GM23248 (cell line): ENCODE results near the gene TCF23. TPM values are rescaled to one million over a fixed set of nuclear protein-coding genes. Genes with fewer than 3 reads are reported as not detected.

Source experiments
- DNase-seq: peaks from one replicate; pipeline ENCODE4 v3.0.0-alpha.2; 2015
- H2AFZ ChIP-seq: fragments of 200-600 bp; sonication (generic); 2 replicates; pipeline ENCODE4 v1.6.1; 2016; ENCODE audit warnings: antibody characterized with exemption
- H3F3A ChIP-seq: fragments of 200-600 bp; sonication (generic); 2 replicates; pipeline ENCODE4 v1.6.1; 2016; ENCODE audit warnings: mild to moderate bottlenecking, antibody characterized with exemption, mixed run types; ENCODE audit not compliant: insufficient read depth
- H3K27ac ChIP-seq: fragments of 200-600 bp; sonication (generic); 2 replicates; pipeline ENCODE4 v1.5.1; 2016; ENCODE audit warnings: mild to moderate bottlenecking
- H3K27me3 ChIP-seq: fragments of 200-600 bp; sonication (generic); replicated peaks from 2 replicates; pipeline ENCODE4 v1.6.1; 2016; ENCODE audit warnings: mild to moderate bottlenecking; ENCODE audit not compliant: insufficient read depth
- H3K36me3 ChIP-seq: fragments of 200-600 bp; sonication (generic); 2 replicates; pipeline ENCODE4 v1.6.1; 2016; ENCODE audit warnings: low read depth, mild to moderate bottlenecking
- H3K4me1 ChIP-seq: fragments of 200-600 bp; sonication (generic); 2 replicates; pipeline ENCODE4 v1.6.1; 2016; ENCODE audit warnings: mild to moderate bottlenecking; ENCODE audit not compliant: insufficient read depth
- H3K4me2 ChIP-seq: fragments of 200-600 bp; sonication (generic); one replicate; pipeline ENCODE4 v1.6.1; 2016; ENCODE audit warnings: mild to moderate bottlenecking; ENCODE audit not compliant: unreplicated experiment
- H3K4me3 ChIP-seq: fragments of 200-600 bp; sonication (generic); 2 replicates; pipeline ENCODE4 v1.5.1; 2016; ENCODE audit warnings: mild to moderate bottlenecking
- H3K79me2 ChIP-seq: fragments of 200-600 bp; sonication (generic); 2 replicates; pipeline ENCODE4 v1.6.1; 2016; ENCODE audit warnings: mild to moderate bottlenecking; ENCODE audit not compliant: insufficient read depth
- H3K9ac ChIP-seq: fragments of 200-600 bp; sonication (generic); 2 replicates; pipeline ENCODE4 v1.6.1; 2016; ENCODE audit warnings: mild to moderate bottlenecking
- H3K9me2 ChIP-seq: fragments of 200-600 bp; sonication (generic); 2 replicates; pipeline ENCODE4 v1.6.1; 2016; ENCODE audit warnings: mixed run types, mild to moderate bottlenecking, moderate library complexity; ENCODE audit not compliant: insufficient read depth
- H3K9me3 ChIP-seq: fragments of 200-600 bp; sonication (generic); one replicate; pipeline ENCODE4 v1.6.1; 2017; ENCODE audit warnings: low read depth
- H4K20me1 ChIP-seq: fragments of 200-600 bp; sonication (generic); 2 replicates; pipeline ENCODE4 v1.6.0; 2016; ENCODE audit not compliant: insufficient read depth
- EZH2 ChIP-seq: fragments of 200-600 bp; sonication (generic); IDR thresholded peaks from 2 replicates; pipeline ENCODE4 v1.6.1; 2018; ENCODE audit warnings: antibody characterized with exemption, mild to moderate bottlenecking; ENCODE audit not compliant: insufficient read depth, poor library complexity, severe bottlenecking
- EZH2phosphoT487 ChIP-seq: fragments of 200-600 bp; sonication (generic); IDR thresholded peaks from 2 replicates; pipeline ENCODE4 v1.6.1; 2018; ENCODE audit warnings: antibody characterized with exemption, moderate library complexity, mild to moderate bottlenecking, low read depth; ENCODE audit not compliant: insufficient read depth
- WGBS, 2 experiments: methylation state at CpG; one replicate each; pipeline ENCODE4 v1.1.6; 2015 to 2017; ENCODE audit warnings: low lambda C conversion rate in 2 of 2, low coverage in 1 of 2; ENCODE audit errors: missing lambda C conversion rate in 2 of 2; 5-methylcytosine and 5-hydroxymethylcytosine counted together
- in situ Hi-C: fragments of 300-500 bp; cut with MboI; formaldehyde crosslinking; loops from 2 replicates; pipeline ENCODE4 v1.15.0; 2020
- polyA plus RNA-seq: library from polyadenylated mRNA; unstranded; fragments of >200 nt; fragmentation: Nextera tagmentation; extraction: Ambion mirVana; gene quantifications from 2 replicates; pipeline ENCODE4 v1.2.1, GENCODE V29; 2016
- total RNA-seq: library from RNA; depleted of rRNA; stranded (reverse); fragments of >200 nt; shearing (Covaris generic); gene quantifications from 2 replicates; pipeline ENCODE4 v1.2.3, GENCODE V29; 2014

Gene TCF23
- total and polyA plus RNA-seq, 2 experiments from 2014 or later: not detected

GRCh38 chr2:27133195-27133875 is 15.5 kb upstream of the TCF23 start:
- H3K9ac ChIP-seq: peak overlapping the region; percentile 88
- no peaks in the 10 kb centered on the region for H3K36me3 ChIP-seq
- peaks cover 11% of the 10 kb centered on the region; the same call in 1 of the 2 replicates for H3K4me1 ChIP-seq
- H3K79me2 ChIP-seq: peaks cover 20% of the 10 kb centered on the region
- H3F3A ChIP-seq: no peaks in the 10 kb centered on the region
- H4K20me1 ChIP-seq: no peaks in the 10 kb centered on the region
- H3K9me3 ChIP-seq: no peaks in the 10 kb centered on the region
- in situ Hi-C loops: no loop called here
- H3K4me2 ChIP-seq: peak overlapping the region; percentile 90
- peak overlapping the region; percentile 96 for H3K4me3 ChIP-seq
- peak overlapping the region; percentile 59; the same call in 1 of the 2 replicates for H3K27ac ChIP-seq
- peak overlapping the region; percentile 95 for H2AFZ ChIP-seq
- DNase-seq: peak; percentile 41
- no peaks in the 10 kb centered on the region for H3K27me3 ChIP-seq
- TF ChIP-seq EZH2 (no peak), EZH2phosphoT487 (no peak)
- no peaks in the 10 kb centered on the region for H3K9me2 ChIP-seq
- WGBS, 2 experiments: 25 to 29% methylated on average over 14 of the region's 14 CpGs

- Histone ChIP-seq H3K9me3 (no peaks in the 10 kb centered on the region), H3K4me1 (peaks cover 11% of the 10 kb centered on the region; the same call in 1 of the 2 replicates), H3K79me2 (peaks cover 20% of the 10 kb centered on the region), H2AFZ (peak within 1 kb of the TSS; percentile 95), H3K4me3 (peak within 1 kb of the TSS; percentile 96), H3K9me2 (no peaks in the 10 kb centered on the region), H3K27ac (peak within 1 kb of the TSS; percentile 59), H3K4me2 (peak within 1 kb of the TSS; percentile 90), H3F3A (no peaks in the 10 kb centered on the region), H4K20me1 (no peaks in the 10 kb centered on the region), H3K9ac (peak within 1 kb of the TSS; percentile 88), H3K27me3 (no peaks in the 10 kb centered on the region), H3K36me3 (no peaks in the 10 kb centered on the region)
- TF ChIP-seq EZH2 (no peak), EZH2phosphoT487 (no peak)
- DNase-seq: peak; percentile 99
- 1 to 2% methylated on average over 65 to 74 of the region's 86 CpGs for WGBS, 2 experiments
- in situ Hi-C loops: no loop called here
Observed at GRCh38 chr2:27133905-27134780, 14.7 kb upstream of the TCF23 start, which contains the start of gene PREB. Gene PREB (minus strand): TSS chr2:27134636. CDS start chr2:27134421, 215 bp downstream.

- Histone ChIP-seq H3K4me2 (no peak overlapping the region), H2AFZ (peak overlapping the region; percentile 95), H3K4me3 (peak overlapping the region; percentile 96), H3K27ac (no peak overlapping the region), H4K20me1 (no peaks in the 10 kb centered on the region), H3K9ac (0 out of 2 replicates have a peak overlapping the region, but pooled peaks have one; percentile 33), H3K9me3 (no peaks in the 10 kb centered on the region), H3K79me2 (peaks cover 20% of the 10 kb centered on the region), H3K27me3 (no peaks in the 10 kb centered on the region), H3K36me3 (no peaks in the 10 kb centered on the region), H3K9me2 (no peaks in the 10 kb centered on the region), H3F3A (no peaks in the 10 kb centered on the region), H3K4me1 (peaks cover 11% of the 10 kb centered on the region; the same call in 1 of the 2 replicates)
- no peak for DNase-seq
- 53 to 55% methylated on average over 33 of the region's 33 CpGs for WGBS, 2 experiments
- in situ Hi-C loops: no loop called here
- no peak for TF ChIP-seq EZH2
- TF ChIP-seq EZH2phosphoT487: no peak
Observed at GRCh38 chr2:27134781-27135477, 13.9 kb upstream of the TCF23 start.

GRCh38 chr2:27135478-27135955 is 13.3 kb upstream of the TCF23 start:
- in situ Hi-C loops: no loop called here
- H3F3A ChIP-seq: no peaks in the 10 kb centered on the region
- WGBS, 2 experiments: 79 to 82% methylated on average over 12 of the region's 12 CpGs

More at GRCh38 chr2:27135478-27135955, 13.3 kb upstream of the TCF23 start:
- H2AFZ ChIP-seq: peak overlapping the region; percentile 95; the same call in 1 of the 2 replicates
- peaks cover 20% of the 10 kb centered on the region for H3K79me2 ChIP-seq
- H3K4me1 ChIP-seq: peaks cover 11% of the 10 kb centered on the region; the same call in 1 of the 2 replicates
- no peak for DNase-seq
- H4K20me1 ChIP-seq: no peaks in the 10 kb centered on the region
- H3K9me3 ChIP-seq: no peaks in the 10 kb centered on the region
- H3K9ac ChIP-seq: no peak overlapping the region
- H3K4me2 ChIP-seq: no peak overlapping the region
- no peaks in the 10 kb centered on the region for H3K36me3 ChIP-seq
- no peak overlapping the region for H3K4me3 ChIP-seq
- no peaks in the 10 kb centered on the region for H3K9me2 ChIP-seq
- TF ChIP-seq EZH2: no peak
- no peak for TF ChIP-seq EZH2phosphoT487
- H3K27ac ChIP-seq: no peak overlapping the region
- no peaks in the 10 kb centered on the region for H3K27me3 ChIP-seq
